IPS DF 4.7 (cell line): ENCODE results near the gene BATF3.

ENCODE experiments used
- DNase-seq: peaks from one replicate; pipeline ENCODE4 v3.0.0-alpha.2; 2013; ENCODE audit warnings: low spot score; ENCODE audit errors: extremely low read depth

BATF3 gene

GRCh38 chr1:212684521-212685090 is 15.0 kb downstream of the BATF3 start:
- DNase-seq: no peak

GRCh38 chr1:212684076-212684475 is 15.6 kb downstream of the BATF3 start:
- no peak for DNase-seq

- DNase-seq: no peak
These were observed 16.3 kb downstream of the BATF3 start for GRCh38 chr1:212683357-212683722.

- no peak for DNase-seq
These were observed 18.8 kb downstream of the BATF3 start for GRCh38 chr1:212680680-212681389.

- DNase-seq: no peak
These were observed 20.9 kb downstream of the BATF3 start for GRCh38 chr1:212678456-212679410.

- no peak for DNase-seq
These were observed 22.1 kb downstream of the BATF3 start for GRCh38 chr1:212677573-212677972.

GRCh38 chr1:212677136-212677535 is 22.5 kb downstream of the BATF3 start:
- no peak for DNase-seq

- no peak for DNase-seq
These were observed 24.0 kb downstream of the BATF3 start for GRCh38 chr1:212675675-212676074.

- DNase-seq: no peak
These were observed 24.8 kb downstream of the BATF3 start for GRCh38 chr1:212674872-212675271.

GRCh38 chr1:212671342-212672031 is 28.2 kb downstream of the BATF3 start:
- DNase-seq: no peak

- DNase-seq: no peak
These were observed 28.8 kb downstream of the BATF3 start for GRCh38 chr1:212670882-212671281.

- no peak for DNase-seq
These were observed 29.3 kb downstream of the BATF3 start for GRCh38 chr1:212670301-212670700.

GRCh38 chr1:212669600-212669999 is 30.0 kb downstream of the BATF3 start:
- no peak for DNase-seq

GRCh38 chr1:212669102-212669501 is 30.5 kb downstream of the BATF3 start:
- DNase-seq: no peak

- DNase-seq: no peak
These were observed 31.2 kb downstream of the BATF3 start for GRCh38 chr1:212668477-212668876.

- DNase-seq: no peak
These were observed 32.2 kb downstream of the BATF3 start for GRCh38 chr1:212667223-212668139.

GRCh38 chr1:212666116-212666775 is 33.4 kb downstream of the BATF3 start:
- no peak for DNase-seq

GRCh38 chr1:212665241-212666115 is 34.2 kb downstream of the BATF3 start:
- no peak for DNase-seq
